Brain pericyte (primary cell): ENCODE results near the gene DAB2IP.

Experiments used
- DNase-seq: peaks from one replicate; pipeline ENCODE4 v3.0.0-alpha.2; 2012; ENCODE audit warnings: low read depth, low spot score

Gene DAB2IP

GRCh38 chr9:121758693-121759092 is 107.3 kb downstream of the DAB2IP start:
- DNase-seq = no peak

- no peak for DNase-seq
Observed at GRCh38 chr9:121759996-121760395, 108.6 kb downstream of the DAB2IP start.

- DNase-seq = no peak
Observed at GRCh38 chr9:121760571-121760970, 109.1 kb downstream of the DAB2IP start.

- DNase-seq = no peak
Observed at GRCh38 chr9:121763131-121763530, 111.7 kb downstream of the DAB2IP start.

GRCh38 chr9:121763561-121764370 is 112.3 kb downstream of the DAB2IP start:
- no peak for DNase-seq

GRCh38 chr9:121764371-121764730 is 112.9 kb downstream of the DAB2IP start:
- DNase-seq = no peak

DNA sequence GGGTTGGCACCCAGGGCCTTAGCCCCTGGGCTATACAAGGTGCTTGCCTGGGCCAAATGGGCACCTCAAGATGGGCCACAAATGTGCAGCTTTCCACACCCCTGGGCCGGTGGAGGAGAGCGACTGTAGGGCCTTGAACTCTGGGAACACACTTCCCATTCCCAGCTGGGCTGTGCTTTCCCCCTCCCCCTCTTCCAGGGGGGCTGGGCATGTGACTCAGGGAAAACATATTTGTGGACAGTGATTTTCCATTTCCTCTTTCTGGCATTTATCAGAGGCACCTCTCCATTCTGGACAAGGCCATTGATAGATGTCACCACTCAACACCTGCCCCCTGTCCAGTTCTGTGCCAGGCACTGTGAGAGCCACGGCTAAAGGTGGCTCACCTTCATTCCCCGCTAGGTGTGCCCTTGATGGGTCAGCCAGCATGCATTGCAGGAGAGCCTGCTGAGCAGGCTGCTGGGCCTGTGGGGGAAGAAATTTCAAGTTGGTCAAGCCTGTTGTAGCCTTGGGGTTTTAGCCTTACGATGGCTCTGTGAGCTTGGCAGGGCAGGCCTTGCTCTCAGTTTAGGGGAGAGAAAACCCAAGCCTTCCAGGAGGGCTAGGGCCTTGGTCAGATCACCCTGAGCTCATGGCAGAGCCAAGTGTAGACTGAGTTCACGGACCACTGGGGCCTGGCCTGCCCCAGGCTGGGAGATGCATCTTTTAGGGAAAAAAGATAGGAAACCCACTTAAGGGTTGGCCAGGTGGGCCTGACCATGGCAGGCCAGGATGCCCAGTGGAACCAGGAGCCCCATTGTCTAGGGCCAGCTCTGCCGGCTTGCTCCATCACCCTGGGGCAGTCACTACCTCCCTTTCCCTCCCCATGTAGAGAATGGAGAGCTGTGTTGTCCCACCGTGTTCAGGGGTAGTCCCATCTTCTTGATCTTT is 113.9 kb downstream of the DAB2IP start:
- DNase-seq = no peak

- no peak for DNase-seq
Observed at GRCh38 chr9:121766081-121766683, 114.7 kb downstream of the DAB2IP start.

DNA sequence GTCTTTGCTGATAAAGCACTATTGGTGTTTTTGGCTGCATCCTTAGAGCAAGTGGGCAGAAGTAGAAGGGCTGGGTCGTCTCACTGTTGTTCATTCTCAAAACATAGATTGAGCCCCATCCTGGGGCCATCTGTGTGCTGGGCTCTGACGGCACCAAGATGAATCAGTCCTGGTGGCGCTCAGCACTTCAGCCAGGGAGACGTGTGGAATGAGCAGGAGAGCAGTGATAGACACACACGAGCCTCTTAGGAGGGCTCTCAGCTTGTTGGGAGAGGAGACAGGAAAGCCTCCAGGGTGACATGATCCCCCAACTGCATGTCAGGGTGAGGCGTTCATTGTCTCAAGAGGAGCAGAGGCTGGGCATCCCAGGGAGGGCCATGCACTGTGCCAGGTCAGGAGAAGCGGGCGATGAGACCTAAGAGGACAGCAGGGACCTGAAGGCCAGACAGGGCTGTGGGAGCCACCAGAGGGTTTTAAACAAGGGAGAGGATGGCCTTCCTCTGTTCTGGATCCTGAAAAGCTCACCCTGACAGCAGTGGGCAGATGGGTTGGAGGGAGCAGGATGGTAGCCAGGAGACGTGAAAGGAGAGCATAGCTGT is 115.8 kb downstream of the DAB2IP start:
- no peak for DNase-seq

DNA sequence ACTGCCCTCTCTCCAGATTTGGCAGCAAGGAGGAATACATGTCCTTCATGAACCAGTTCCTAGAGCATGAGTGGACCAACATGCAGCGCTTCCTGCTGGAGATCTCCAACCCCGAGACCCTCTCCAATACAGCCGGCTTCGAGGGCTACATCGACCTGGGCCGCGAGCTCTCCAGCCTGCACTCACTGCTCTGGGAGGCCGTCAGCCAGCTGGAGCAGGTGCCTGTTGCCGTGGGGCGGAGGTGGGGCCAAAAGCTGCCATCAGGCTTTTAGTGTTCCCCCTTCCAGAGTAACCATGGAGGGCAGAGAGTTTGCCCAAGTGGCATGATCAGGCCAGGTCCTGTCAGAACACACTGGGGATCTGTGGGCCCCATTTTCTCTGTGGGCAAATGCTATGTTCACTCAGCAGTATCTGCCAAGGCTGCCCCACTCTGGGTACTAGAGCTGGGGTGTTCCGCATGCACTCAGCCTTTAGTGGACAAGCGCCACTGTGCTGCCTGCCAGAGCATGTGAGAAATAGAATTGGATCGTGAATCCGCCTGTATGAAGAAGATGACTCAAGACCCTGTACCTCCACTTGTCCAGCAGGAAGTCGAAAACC is 117.1 kb downstream of the DAB2IP start:
- no peak for DNase-seq

DNA sequence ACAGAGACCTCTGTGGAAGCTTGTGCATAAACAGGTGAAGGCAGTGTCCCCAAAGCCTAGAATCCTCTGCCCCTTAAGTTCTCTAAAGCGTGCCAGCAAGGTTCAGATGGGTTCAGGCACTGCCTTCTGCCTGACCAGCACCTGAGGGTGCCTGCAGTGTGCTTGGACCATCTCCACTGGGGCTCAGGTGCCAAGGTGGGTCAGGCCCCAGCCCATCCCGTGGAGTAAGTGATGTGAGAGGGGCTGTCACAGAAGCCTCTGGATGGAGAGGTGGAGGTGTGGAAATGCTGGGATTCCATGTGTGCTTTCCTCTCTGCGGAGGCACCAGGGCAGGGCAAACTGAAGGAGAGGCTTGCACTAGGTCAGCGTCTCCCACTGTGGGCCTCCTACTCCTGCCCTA is 118.5 kb downstream of the DAB2IP start:
- no peak for DNase-seq

DNA sequence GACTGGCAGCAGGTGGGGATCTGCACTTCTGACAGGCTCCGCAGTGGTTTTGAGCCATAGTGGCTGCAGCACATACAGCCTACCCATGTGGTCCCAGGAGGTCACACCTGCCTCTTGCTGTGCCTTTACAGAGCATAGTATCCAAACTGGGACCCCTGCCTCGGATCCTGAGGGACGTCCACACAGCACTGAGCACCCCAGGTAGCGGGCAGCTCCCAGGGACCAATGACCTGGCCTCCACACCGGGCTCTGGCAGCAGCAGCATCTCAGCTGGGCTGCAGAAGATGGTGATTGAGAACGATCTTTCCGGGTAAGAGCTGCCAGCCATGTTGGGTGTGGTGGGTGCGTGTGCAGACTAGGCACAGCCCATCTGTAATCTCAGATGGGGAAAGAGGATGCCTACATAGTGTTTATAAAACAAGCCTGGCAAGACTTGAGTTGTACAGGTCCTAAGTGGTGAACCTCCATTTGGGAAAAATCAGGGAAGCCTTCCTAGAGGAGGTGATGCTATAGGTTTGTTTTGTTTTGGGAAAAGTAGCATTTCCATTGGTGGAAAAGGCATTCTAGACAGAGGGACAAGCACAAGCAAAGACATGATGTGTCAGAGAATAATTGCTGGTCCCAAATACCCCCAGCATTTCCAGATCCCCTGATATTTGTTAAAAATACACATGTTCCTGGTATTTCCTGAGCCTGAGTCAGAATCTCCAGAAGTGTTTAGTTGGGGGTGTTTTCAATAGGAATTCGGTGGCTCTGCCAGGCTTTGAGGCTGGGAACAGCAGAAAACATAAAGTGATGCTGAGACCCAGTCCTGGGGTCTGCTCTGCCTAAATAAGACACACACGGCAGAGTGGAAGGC is 119.2 kb downstream of the DAB2IP start:
- no peak for DNase-seq

DNA sequence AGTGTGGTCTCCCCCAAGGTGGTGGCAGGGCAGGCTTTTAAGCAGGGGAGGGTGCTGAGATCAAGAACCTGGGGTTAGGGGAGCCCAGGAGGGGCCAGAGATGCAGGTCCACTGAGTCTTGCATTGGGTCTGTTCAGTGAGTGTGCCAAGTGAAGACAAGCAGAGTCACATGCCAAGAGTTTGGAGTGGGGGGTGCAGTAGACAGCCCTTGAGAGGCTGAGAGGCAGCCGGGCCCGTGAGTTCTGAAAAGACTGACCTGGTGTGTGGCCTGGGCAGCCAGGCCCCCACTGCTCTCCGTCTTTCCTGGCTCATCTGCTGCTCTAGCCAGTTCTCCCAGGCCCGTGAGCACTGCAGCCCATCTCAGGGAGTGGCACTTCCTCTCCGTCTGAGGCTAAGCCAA is 120.0 kb downstream of the DAB2IP start:
- DNase-seq = no peak

DNA sequence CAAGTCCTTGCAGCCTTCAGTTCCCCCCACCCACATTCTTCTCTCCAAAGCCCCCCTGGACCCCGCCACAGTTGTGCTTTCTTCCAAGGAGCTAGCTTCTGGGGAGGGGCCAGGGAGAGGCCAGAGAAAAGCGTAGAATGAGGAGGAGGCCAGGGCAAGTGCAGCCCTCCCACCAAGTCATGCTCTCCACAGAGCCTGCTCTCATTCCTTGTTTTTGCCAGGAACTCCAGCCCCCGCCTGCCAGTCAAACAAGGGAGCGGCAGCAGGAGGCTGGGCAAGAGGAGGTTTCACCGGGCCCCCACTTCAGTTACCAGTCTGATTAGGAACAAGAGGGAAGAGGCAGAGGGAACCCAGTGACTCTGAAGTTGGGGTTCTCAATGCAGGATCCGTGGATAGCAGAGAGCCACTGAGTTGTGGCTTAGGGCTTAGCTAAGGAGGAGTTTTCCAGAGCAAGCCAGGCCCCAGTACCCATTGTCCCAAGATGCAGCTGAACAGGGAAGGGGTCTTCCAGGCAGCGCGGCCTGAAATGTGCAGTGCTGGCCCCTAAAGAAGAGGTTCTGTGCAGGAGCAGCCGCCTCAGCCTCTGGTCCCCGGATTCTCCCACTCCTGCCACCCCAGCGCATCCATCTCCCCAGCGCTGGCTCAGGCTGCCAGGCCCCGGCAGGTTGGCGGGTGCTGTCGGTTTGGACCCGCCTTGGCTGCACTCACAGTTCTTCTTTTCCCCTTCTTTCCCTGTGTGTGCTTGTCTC is 120.6 kb downstream of the DAB2IP start:
- no peak for DNase-seq

GRCh38 chr9:121772600-121773285 is 121.3 kb downstream of the DAB2IP start:
- DNase-seq = no peak

DNA sequence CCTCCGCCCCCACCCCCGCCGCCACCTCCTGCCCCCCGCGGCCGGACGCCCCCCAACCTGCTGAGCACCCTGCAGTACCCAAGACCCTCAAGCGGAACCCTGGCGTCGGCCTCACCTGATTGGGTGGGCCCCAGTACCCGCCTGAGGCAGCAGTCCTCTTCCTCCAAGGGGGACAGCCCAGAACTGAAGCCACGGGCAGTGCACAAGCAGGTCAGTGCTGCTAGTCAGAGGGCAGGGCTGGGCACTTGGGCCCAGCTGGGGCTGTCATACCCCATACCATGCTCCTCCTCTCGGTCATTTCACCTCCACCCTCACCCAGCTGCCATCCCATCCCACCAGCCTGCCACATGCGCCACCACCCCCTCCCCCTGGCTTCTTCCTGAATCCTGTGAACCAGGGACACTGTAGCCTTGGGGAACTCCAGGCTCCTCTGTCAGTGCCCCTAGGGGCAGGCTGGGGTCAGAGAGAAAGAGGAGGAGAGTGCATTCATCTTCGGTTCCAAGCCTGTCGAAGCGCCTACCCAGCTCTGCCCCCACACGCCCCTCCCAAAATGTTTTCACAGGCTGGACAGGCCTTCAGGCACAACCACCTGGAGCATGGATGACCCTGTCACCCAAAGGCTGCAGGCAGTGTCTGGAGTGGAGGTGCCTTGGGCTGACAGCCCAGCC is 122.0 kb downstream of the DAB2IP start:
- no peak for DNase-seq

DNA sequence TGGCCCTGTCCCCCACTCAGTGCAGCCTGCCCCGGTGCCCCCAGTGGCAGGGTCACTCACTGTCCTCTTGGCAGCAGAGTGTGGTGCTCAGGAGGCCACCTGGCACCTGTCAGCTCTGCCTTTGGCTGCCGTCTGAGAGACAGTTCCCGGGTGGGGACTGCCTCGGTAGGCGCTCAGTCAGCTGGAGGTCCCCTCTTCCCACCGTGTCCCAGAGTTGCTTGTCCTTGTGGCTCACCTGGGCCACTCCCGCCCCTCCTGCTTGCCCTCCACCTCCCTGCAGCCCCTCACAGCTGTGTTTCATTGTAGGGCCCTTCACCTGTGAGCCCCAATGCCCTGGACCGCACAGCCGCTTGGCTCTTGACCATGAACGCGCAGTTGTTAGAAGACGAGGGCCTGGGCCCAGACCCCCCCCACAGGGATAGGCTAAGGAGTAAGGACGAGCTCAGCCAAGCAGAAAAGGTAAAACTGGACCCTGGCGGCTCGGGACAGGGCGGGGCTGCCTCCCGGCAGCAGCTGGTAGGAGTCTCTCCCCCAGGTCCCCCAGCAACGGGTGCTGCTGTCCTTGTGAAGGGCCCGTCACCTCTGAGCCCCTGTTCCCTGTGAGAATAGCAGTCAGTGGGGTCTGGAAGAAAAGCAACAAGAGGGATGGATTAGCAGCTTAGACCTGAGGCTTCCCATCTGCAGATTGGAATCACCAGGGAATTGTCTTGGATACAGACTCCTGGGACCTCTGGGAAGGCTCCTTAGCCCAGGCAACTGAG is 122.7 kb downstream of the DAB2IP start:
- no peak for DNase-seq
